HG02884 (cell line): ENCODE results near the gene C6orf136.

Experiments used
- ATAC-seq: cut with Tn5 transposase; IDR thresholded peaks from one replicate; pipeline ENCODE4 v1.9.1; 2021; ENCODE audit warnings: mild to moderate bottlenecking, moderate library complexity; ENCODE audit not compliant: unreplicated experiment

The C6orf136 gene

GRCh38 chr6:30615219-30615957 is 31.5 kb upstream of the C6orf136 start:
- ATAC-seq: no peak

GRCh38 chr6:30615958-30616810 is 30.7 kb upstream of the C6orf136 start:
- ATAC-seq: no peak

GRCh38 chr6:30616811-30617564 is 29.9 kb upstream of the C6orf136 start, which contains the start of gene PPP1R10:
Gene PPP1R10, minus strand, starts transcription at chr6:30617243. Its CDS starts 7,299 bp downstream, at chr6:30609944.
- ATAC-seq: peak; percentile 75

GRCh38 chr6:30617565-30618269 is 29.2 kb upstream of the C6orf136 start, which contains the start of gene MRPS18B:
Gene MRPS18B, plus strand, starts transcription at chr6:30617840. Its CDS starts 26 bp downstream, at chr6:30617866.
- peak; percentile 61 for ATAC-seq

- no peak for ATAC-seq
Measured at GRCh38 chr6:30618270-30618797, 28.6 kb upstream of the C6orf136 start.

GRCh38 chr6:30619561-30619960 is 27.4 kb upstream of the C6orf136 start:
- ATAC-seq: no peak

GRCh38 chr6:30625511-30625910 is 21.4 kb upstream of the C6orf136 start:
- no peak for ATAC-seq

GRCh38 chr6:30626484-30627366 is 20.2 kb upstream of the C6orf136 start, which contains the start of gene ATAT1:
Gene ATAT1, plus strand, starts transcription at chr6:30626874.
- ATAC-seq: peak; percentile 87

GRCh38 chr6:30635834-30636233 is 11.1 kb upstream of the C6orf136 start:
- no peak for ATAC-seq

GRCh38 chr6:30640481-30640880 is 6.5 kb upstream of the C6orf136 start:
- ATAC-seq: no peak

- ATAC-seq: no peak
Measured at GRCh38 chr6:30641048-30641447, 5.9 kb upstream of the C6orf136 start.

GRCh38 chr6:30643656-30644055 is 3.3 kb upstream of the C6orf136 start:
- ATAC-seq: no peak

GRCh38 chr6:30644769-30645168 is 2.2 kb upstream of the C6orf136 start:
- ATAC-seq: no peak

- no peak for ATAC-seq
Measured at GRCh38 chr6:30645989-30646388, 944 bp upstream of the C6orf136 start.

- peak; percentile 53 for ATAC-seq
Measured at GRCh38 chr6:30647242-30648116, 546 bp downstream of the C6orf136 start.

GRCh38 chr6:30651143-30651542 is 4.2 kb downstream of the C6orf136 start:
- no peak for ATAC-seq

- ATAC-seq: no peak
Measured at GRCh38 chr6:30654798-30655742, 8.1 kb downstream of the C6orf136 start.
